Rectal smooth muscle tissue (tissue), 1 donor: ENCODE results near the gene TSPO.

Experiments used
- H3K27ac ChIP-seq: one replicate; pipeline ENCODE4 v1.7.0; 2013; ENCODE audit warnings: low read depth, low read length, inconsistent platforms
- H3K27me3 ChIP-seq: one replicate; pipeline ENCODE4 v1.7.0; 2013; ENCODE audit warnings: low read length; ENCODE audit not compliant: control insufficient read depth, insufficient read depth
- H3K36me3 ChIP-seq: one replicate; pipeline ENCODE4 v1.7.0; 2013; ENCODE audit warnings: low read length; ENCODE audit not compliant: control insufficient read depth, insufficient read depth
- H3K4me1 ChIP-seq: one replicate; pipeline ENCODE4 v1.7.0; 2013; ENCODE audit warnings: low read length; ENCODE audit not compliant: control insufficient read depth, insufficient read depth
- H3K4me3 ChIP-seq: one replicate; pipeline ENCODE4 v1.7.0; 2013; ENCODE audit warnings: low read length
- H3K9ac ChIP-seq: one replicate; pipeline ENCODE4 v1.7.0; 2013; ENCODE audit warnings: low read length

The TSPO gene

GRCh38 chr22:43118024-43118849 lies 33.1 kb upstream of the TSPO start:
- H3K9ac ChIP-seq, result no peak overlapping the region
- no peaks in the 10 kb centered on the region for H3K4me1 ChIP-seq
- H3K36me3 ChIP-seq, result no peaks in the 10 kb centered on the region
- no peaks in the 10 kb centered on the region for H3K27me3 ChIP-seq
- no peak overlapping the region for H3K27ac ChIP-seq
- no peak overlapping the region for H3K4me3 ChIP-seq

GRCh38 chr22:43118953-43119458 lies 32.4 kb upstream of the TSPO start:
- Histone ChIP-seq H3K36me3 (no peaks in the 10 kb centered on the region), H3K4me3 (no peak overlapping the region), H3K27me3 (no peaks in the 10 kb centered on the region), H3K4me1 (no peaks in the 10 kb centered on the region), H3K27ac (no peak overlapping the region), H3K9ac (no peak overlapping the region)

GRCh38 chr22:43126501-43127165 lies 24.7 kb upstream of the TSPO start:
- Histone ChIP-seq H3K9ac (no peak overlapping the region), H3K27me3 (no peaks in the 10 kb centered on the region), H3K4me1 (no peaks in the 10 kb centered on the region), H3K27ac (no peak overlapping the region), H3K4me3 (no peak overlapping the region), H3K36me3 (no peaks in the 10 kb centered on the region)

GRCh38 chr22:43127166-43127908 lies 24.0 kb upstream of the TSPO start:
- H3K4me3 ChIP-seq, result peak overlapping the region; percentile 32
- no peaks in the 10 kb centered on the region for H3K27me3 ChIP-seq
- no peak overlapping the region for H3K9ac ChIP-seq
- H3K36me3 ChIP-seq, result no peaks in the 10 kb centered on the region
- H3K27ac ChIP-seq, result no peak overlapping the region
- no peaks in the 10 kb centered on the region for H3K4me1 ChIP-seq

- Histone ChIP-seq H3K9ac (no peak overlapping the region), H3K4me3 (peak overlapping the region; percentile 32), H3K27ac (no peak overlapping the region), H3K27me3 (no peaks in the 10 kb centered on the region), H3K4me1 (no peaks in the 10 kb centered on the region), H3K36me3 (peaks cover 6% of the 10 kb centered on the region)
Measured at GRCh38 chr22:43128116-43128515, 23.2 kb upstream of the TSPO start.

- no peak overlapping the region for H3K4me3 ChIP-seq
- no peak overlapping the region for H3K27ac ChIP-seq
- H3K4me1 ChIP-seq, result no peaks in the 10 kb centered on the region
- peaks cover 7% of the 10 kb centered on the region for H3K36me3 ChIP-seq
- no peaks in the 10 kb centered on the region for H3K27me3 ChIP-seq
- H3K9ac ChIP-seq, result no peak overlapping the region
Measured at GRCh38 chr22:43128928-43129424, 22.4 kb upstream of the TSPO start.

GRCh38 chr22:43129426-43130425 lies 21.6 kb upstream of the TSPO start:
- Histone ChIP-seq H3K4me1 (no peaks in the 10 kb centered on the region), H3K4me3 (no peak overlapping the region), H3K9ac (no peak overlapping the region)

GRCh38 chr22:43131773-43132501 lies 19.4 kb upstream of the TSPO start:
- Histone ChIP-seq H3K4me3 (no peak overlapping the region), H3K27me3 (no peaks in the 10 kb centered on the region), H3K36me3 (peaks cover 14% of the 10 kb centered on the region), H3K4me1 (no peaks in the 10 kb centered on the region), H3K27ac (no peak overlapping the region), H3K9ac (no peak overlapping the region)

More at GRCh38 chr22:43129426-43130425, 21.6 kb upstream of the TSPO start:
- Histone ChIP-seq H3K27me3 (no peaks in the 10 kb centered on the region), H3K27ac (no peak overlapping the region), H3K36me3 (peaks cover 7% of the 10 kb centered on the region)

- peaks cover 18% of the 10 kb centered on the region for H3K36me3 ChIP-seq
- no peak overlapping the region for H3K9ac ChIP-seq
Measured at GRCh38 chr22:43133401-43133800, 18.0 kb upstream of the TSPO start.

GRCh38 chr22:43134553-43134952 lies 16.8 kb upstream of the TSPO start:
- Histone ChIP-seq H3K4me3 (no peak overlapping the region), H3K4me1 (no peaks in the 10 kb centered on the region), H3K36me3 (peaks cover 18% of the 10 kb centered on the region), H3K27ac (no peak overlapping the region), H3K27me3 (no peaks in the 10 kb centered on the region), H3K9ac (no peak overlapping the region)

More at GRCh38 chr22:43133401-43133800, 18.0 kb upstream of the TSPO start:
- Histone ChIP-seq H3K27me3 (no peaks in the 10 kb centered on the region), H3K27ac (no peak overlapping the region), H3K4me1 (no peaks in the 10 kb centered on the region), H3K4me3 (no peak overlapping the region)

- peaks cover 18% of the 10 kb centered on the region for H3K36me3 ChIP-seq
- H3K27ac ChIP-seq, result no peak overlapping the region
Measured at GRCh38 chr22:43135565-43135964, 15.8 kb upstream of the TSPO start.

More at GRCh38 chr22:43135565-43135964, 15.8 kb upstream of the TSPO start:
- no peak overlapping the region for H3K4me3 ChIP-seq
- H3K27me3 ChIP-seq, result no peaks in the 10 kb centered on the region
- no peak overlapping the region for H3K9ac ChIP-seq
- H3K4me1 ChIP-seq, result no peaks in the 10 kb centered on the region
